Measurements from ENCODE around the gene USP46. TPM values are rescaled to one million over a fixed set of nuclear protein-coding genes. Genes with fewer than 3 reads are reported as not detected.

The USP46 gene
- total RNA-seq, 4 donors from 2014 or later = 7.0 to 10.9 (median 9.1) TPM

- TF ChIP-seq CTCF (IDR thresholded peaks at IDR 0.05; ENCODE audit: low read depth) = no peak
These were observed 110.1 kb downstream of the USP46 start for GRCh38 chr4:52548818-52549570.

- no peak for TF ChIP-seq CTCF (IDR thresholded peaks at IDR 0.05; ENCODE audit: low read depth)
These were observed 112.7 kb downstream of the USP46 start for GRCh38 chr4:52546449-52546848.

GRCh38 chr4:52545099-52546069 is 113.7 kb downstream of the USP46 start:
- TF ChIP-seq CTCF (IDR thresholded peaks at IDR 0.05; ENCODE audit: low read depth) = no peak

Other genes with a start within 250 kb of the USP46 start
- gene ERVMER34-1, start 92.1 kb upstream of the USP46 start, total RNA-seq = under 1 TPM in 1 of 4 donors, not detected in 3; 0.51 TPM
- gene RASL11B, start 203.0 kb upstream of the USP46 start, total RNA-seq = 1 to 10 TPM in 1 of 4 donors, under 1 TPM in 1, not detected in 2; 0.66 to 2.4 TPM